ENCODE data around the gene SRGAP2.
"Not testable (repeated sequence)": the region's sequence is repeated elsewhere in the genome, so short reads cannot be mapped to it uniquely, and the experiment has no call there.

SRGAP2 gene

GRCh38 chr1:206252680-206253335, 49.5 kb downstream of the SRGAP2 start:
- not testable (repeated sequence) for DNase-seq

All from stimulated activated CD4-positive, alpha-beta T cell treated with anti-CD3 and anti-CD28 coated beads, Interleukin-12 subunit alpha, Interleukin-12 subunit beta, amount 100 ng/mL, for 4 hours (primary cell).